ENCODE data around the gene FMN1. TPM values are rescaled to one million over a fixed set of nuclear protein-coding genes. Genes with fewer than 3 reads are reported as not detected.

FMN1 gene
- total and polyA plus RNA-seq, 11 donors: 0.61 to 10.6 (median 3.6) TPM

GRCh38 chr15:33149919-33150318 lies 44.6 kb downstream of the FMN1 start:
- TF ChIP-seq CTCF (IDR thresholded peaks at IDR 0.05) (no peak), POLR2A (IDR thresholded peaks at IDR 0.05) (no peak)
- no peak overlapping the region for H3K27ac ChIP-seq
- ATAC-seq (no peak), DNase-seq (no peak)
- intact Hi-C loops (cut with DNase I): loop anchor here in 1 of 10 donors (10.0 kb wide), 1 partner anchor 75 kb away; no protein-coding TSS in a partner anchor
- H3K4me3 ChIP-seq: no peak overlapping the region
- no peaks in the 10 kb centered on the region for H3K9me3 ChIP-seq
- H3K4me1 ChIP-seq: peaks cover 0 to 29% (median 0%) of the 10 kb centered on the region in 12 donors
- H3K27me3 ChIP-seq: no peaks in the 10 kb centered on the region
- H3K36me3 ChIP-seq: no peaks in the 10 kb centered on the region

- 66 to 74% (median 69%) methylated on average over 8 of the region's 8 CpGs for WGBS, 4 donors
- no peak overlapping the region for H3K27ac ChIP-seq
- peaks cover 0 to 22% (median 0%) of the 10 kb centered on the region in 12 donors for H3K4me1 ChIP-seq
- no peaks in the 10 kb centered on the region for H3K9me3 ChIP-seq
- intact Hi-C loops (cut with DNase I): no loop called here
- TF ChIP-seq POLR2A (IDR thresholded peaks at IDR 0.05): no peak
- TF ChIP-seq CTCF (IDR thresholded peaks at IDR 0.05): no peak
- ATAC-seq (no peak), DNase-seq (no peak)
- H3K27me3 ChIP-seq: no peaks in the 10 kb centered on the region
- no peak overlapping the region for H3K4me3 ChIP-seq
- no peaks in the 10 kb centered on the region for H3K36me3 ChIP-seq
Measured at GRCh38 chr15:33148129-33148751, 46.3 kb downstream of the FMN1 start.

GRCh38 chr15:33146051-33146450 lies 48.5 kb downstream of the FMN1 start:
- Histone ChIP-seq H3K27me3 (no peaks in the 10 kb centered on the region), H3K4me3 (no peak overlapping the region), H3K36me3 (no peaks in the 10 kb centered on the region), H3K4me1 (peaks cover 0 to 13% (median 0%) of the 10 kb centered on the region in 12 donors), H3K9me3 (no peaks in the 10 kb centered on the region), H3K27ac (no peak overlapping the region)
- TF ChIP-seq CTCF (IDR thresholded peaks at IDR 0.05) (no peak), POLR2A (IDR thresholded peaks at IDR 0.05) (no peak)
- WGBS, 4 donors: 79 to 84% (median 82%) methylated on average over 7 of the region's 7 CpGs
- no peak for ATAC-seq
- intact Hi-C loops (cut with DNase I): no loop called here
- DNase-seq: no peak

GRCh38 chr15:33145447-33145846 lies 49.1 kb downstream of the FMN1 start:
- no peaks in the 10 kb centered on the region for H3K9me3 ChIP-seq
- no peak for TF ChIP-seq CTCF (IDR thresholded peaks at IDR 0.05)
- no peak for TF ChIP-seq POLR2A (IDR thresholded peaks at IDR 0.05)
- no peak for DNase-seq
- no peak for ATAC-seq
- H3K27ac ChIP-seq: no peak overlapping the region
- intact Hi-C loops (cut with DNase I): no loop called here
- peaks cover 0 to 7% (median 0%) of the 10 kb centered on the region in 12 donors for H3K4me1 ChIP-seq
- H3K4me3 ChIP-seq: no peak overlapping the region
- WGBS, 4 donors: 82 to 92% (median 88%) methylated on average over 6 of the region's 6 CpGs
- no peaks in the 10 kb centered on the region for H3K27me3 ChIP-seq
- H3K36me3 ChIP-seq: no peaks in the 10 kb centered on the region
